Inflammatory macrophage (primary cell): ENCODE results near the gene GPBP1.
A peak's percentile ranks its signal among the peaks of the same experiment; 100 is the strongest.
"Not testable (repeated sequence)": the region's sequence is repeated elsewhere in the genome, so short reads cannot be mapped to it uniquely, and the experiment has no call there.

Experiments
- DNase-seq, 2 donors: peaks; one replicate each; pipeline ENCODE4 v3.0.0-alpha.2; 2020 to 2022

GPBP1 gene

DNA sequence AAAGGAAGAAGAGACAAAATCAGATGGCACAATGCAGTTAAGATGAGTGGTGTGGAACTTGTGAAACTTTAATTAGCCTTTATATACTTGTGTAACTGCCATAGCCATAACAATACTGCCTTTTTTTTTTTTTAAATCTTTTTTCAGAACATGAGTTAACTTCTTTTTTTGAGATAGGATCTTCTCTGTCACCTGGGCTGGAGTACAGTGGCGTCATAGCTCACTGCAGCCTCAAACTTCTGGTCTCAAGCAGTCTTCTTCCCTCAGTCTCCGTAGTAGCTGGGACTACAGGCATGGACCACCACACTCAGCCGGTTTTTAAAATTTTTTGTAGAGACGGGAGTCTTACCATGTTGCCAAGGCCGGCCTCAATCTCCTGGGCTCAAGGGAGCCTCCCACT, 37.2 kb downstream of the GPBP1 start:
- DNase-seq: no peak

- DNase-seq: peak; percentile 28 to 35
Observed at GRCh38 chr5:57215629-57216195, 41.9 kb downstream of the GPBP1 start.

GRCh38 chr5:57216714-57217113, 42.9 kb downstream of the GPBP1 start:
- DNase-seq: no peak

DNA sequence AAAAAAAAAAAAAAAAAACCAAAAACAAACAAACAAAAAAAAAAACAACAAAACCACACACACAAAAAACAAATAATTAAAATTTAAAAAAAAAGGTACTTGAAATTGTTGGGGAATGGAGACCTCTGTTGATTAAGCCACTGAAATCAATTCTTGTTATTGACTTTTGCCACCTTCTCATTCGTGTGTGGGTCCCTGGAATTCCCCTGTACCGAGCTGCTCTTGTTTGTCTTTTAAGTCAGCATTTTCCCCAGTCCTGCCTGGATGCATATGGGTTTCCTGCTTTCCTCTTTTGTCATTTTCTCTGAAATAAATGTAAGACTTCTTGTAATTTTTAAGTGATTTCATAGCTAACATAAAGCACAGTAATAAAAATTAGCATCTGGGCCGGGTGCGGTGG, 45.5 kb downstream of the GPBP1 start:
- no peak for DNase-seq

DNA sequence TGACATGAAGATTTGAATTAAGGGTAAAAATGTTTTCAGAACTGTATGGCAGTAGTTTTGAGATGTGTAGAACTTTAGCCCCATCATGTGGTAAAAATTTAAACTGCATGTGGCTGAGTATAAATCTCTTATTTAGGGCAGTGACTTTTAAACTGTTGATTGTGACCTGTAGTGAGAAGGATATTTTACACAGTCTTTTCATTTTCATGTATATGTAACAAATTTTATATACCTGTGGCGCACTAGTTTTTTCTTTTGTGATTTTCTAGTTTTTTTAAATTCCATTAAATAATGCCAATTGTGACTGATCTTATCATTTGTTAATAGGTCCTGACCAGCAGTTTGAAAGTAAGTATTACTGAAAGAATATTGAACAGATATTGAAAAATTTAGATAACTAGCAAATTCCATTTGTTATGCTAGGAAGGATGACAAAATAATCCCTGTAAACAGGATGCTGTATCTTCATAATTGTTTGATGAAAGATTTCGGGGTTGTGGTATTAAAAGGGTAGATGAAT, 47.2 kb downstream of the GPBP1 start:
- peak; percentile 59 to 78 for DNase-seq

- no peak for DNase-seq
Observed at GRCh38 chr5:57225553-57225952, 51.7 kb downstream of the GPBP1 start.

- no peak for DNase-seq
Observed at GRCh38 chr5:57229313-57229712, 55.5 kb downstream of the GPBP1 start.

DNA sequence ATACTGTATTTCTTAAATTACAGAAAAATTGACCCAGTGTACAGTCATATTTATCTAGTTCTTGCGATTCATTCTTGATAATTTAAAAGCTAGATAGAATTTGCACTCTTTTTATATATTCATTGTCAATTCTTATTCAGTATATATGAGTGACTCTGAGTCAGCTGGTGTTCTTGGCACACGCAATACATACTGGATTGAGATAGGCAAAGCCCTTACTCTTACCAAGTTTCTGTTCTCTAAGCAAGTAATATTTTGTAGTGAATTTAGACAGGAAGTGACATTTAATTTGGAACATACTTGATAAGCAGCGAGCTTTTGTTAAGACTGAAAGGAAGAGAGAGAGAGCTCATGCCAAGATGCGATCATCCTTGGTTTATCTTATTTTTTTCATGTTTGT, 57.7 kb downstream of the GPBP1 start:
- DNase-seq: no peak

DNA sequence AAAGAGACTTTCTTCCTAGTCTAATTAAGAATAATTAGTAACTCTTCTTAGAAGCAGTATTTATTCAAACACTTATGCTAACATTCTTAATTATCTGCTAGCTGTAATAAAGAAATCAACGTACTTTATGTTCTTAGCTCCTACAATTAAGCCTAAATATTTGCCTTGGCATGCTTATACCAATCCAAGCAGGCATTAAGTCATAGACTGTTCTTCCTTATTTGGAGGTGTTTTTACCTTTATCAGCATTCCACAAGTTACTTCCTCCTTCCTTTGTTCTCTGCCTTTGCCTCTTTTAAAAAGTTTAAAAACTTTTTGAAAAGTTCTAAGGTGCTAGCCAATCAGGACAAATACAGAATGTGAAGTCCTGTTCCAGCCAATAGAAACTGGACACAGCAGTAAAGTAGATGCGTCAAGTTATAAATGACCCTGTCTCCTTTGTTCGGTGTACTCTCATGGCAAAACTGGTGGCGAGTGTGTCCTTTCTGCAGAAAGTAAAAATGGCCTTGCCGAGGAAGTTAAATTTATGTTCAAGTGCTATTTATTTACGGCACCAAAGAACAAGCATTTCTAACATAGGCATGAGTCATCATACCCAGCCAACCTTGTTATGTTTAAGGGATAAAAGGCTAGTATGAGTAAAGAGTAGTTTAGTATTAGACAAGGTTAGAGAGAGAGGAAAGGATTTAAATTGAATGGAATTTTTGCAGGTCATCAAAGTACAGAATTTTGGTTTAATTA, 58.6 kb downstream of the GPBP1 start:
- no peak for DNase-seq

DNA sequence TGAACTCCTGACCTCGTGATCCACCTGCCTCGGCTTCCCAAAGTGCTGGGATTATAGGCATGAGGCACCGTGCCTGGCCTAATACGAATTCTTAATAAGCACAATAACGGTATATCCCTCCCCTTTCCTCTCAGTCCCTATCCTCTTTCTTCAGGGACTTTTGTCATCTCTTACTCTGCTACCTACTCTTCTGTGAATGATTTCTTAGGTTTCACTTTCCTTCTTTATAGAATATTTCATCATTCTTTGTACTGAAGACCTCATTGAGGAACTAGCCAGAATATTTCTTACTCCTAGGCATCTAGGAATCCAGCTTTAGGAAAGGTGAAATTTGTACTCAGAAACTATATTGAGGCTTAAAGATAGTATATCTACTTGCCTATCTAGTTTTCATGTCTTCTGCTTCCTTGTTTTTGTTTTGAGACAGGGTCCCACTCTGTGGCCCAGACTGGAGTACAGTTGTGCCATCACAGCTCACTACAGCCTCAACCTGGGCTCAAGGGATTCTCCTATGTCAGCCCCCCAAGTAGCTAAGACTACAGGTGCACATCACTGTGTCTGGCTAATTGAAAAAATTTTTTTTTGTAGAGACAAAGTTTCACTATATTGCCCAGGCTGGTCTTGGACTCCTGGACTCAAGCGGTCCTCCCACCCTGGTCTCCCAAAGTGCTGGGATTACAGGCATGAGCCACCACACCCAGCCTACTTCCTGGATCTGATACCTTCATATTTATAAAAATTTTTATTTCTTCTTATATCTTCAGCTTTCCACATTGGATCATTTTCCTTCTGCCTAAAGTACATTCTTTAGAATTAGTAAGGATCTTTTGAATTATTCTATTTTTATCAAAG, 69.7 kb downstream of the GPBP1 start:
- peak in 1 of 2 donors; percentile 46 for DNase-seq

GRCh38 chr5:57244331-57244730, 70.5 kb downstream of the GPBP1 start:
- DNase-seq: no peak

DNA sequence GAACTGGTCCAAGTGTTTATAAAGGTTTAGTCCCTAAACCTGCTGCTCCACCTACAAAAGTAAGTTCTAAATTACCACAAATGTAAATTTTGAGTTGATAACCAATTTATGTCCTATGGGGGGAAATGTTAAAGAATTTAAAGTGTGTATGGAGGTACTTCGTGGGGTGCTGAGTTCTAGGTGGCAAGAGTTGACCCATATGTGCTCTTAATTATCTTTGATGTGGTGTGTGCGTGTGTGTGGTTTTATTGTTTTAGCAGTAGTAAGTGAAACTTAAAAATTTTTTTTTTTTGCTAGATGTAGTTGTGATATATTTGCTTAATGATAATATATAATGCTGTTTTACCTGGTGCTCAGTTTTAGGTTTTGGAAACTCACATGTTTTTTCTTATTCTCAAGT, 72.6 kb downstream of the GPBP1 start:
- DNase-seq: no peak

GRCh38 chr5:57247765-57248164, 73.9 kb downstream of the GPBP1 start:
- DNase-seq: no peak

GRCh38 chr5:57249265-57249874, 75.5 kb downstream of the GPBP1 start:
- DNase-seq: no peak

- DNase-seq: no peak
Observed at GRCh38 chr5:57258052-57258451, 84.2 kb downstream of the GPBP1 start.

GRCh38 chr5:57258943-57259342, 85.1 kb downstream of the GPBP1 start:
- DNase-seq: no peak

GRCh38 chr5:57259704-57260103, 85.8 kb downstream of the GPBP1 start:
- DNase-seq: no peak

DNA sequence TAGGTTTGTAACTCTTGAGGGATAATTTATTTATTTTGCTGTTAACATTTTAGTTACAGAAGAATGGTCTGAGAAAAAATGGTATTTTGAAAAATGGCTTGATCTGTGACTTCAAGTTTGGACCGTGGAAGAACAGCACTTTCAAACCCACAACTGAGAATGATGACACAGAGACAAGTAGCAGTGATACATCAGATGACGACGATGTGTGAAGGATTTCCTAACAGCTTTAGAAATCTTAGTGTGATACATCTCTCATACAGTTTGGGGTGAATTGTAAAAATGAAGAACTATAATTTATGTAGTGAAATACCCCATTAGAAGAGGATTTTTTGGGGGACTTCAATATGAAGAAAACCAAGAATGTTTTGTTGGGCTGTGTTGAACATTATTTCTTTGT, 88.7 kb downstream of the GPBP1 start:
- peak in 1 of 2 donors; percentile 21 for DNase-seq

GRCh38 chr5:57267805-57268204, 93.9 kb downstream of the GPBP1 start:
- DNase-seq: no peak

- no peak for DNase-seq
Observed at GRCh38 chr5:57276353-57276752, 102.5 kb downstream of the GPBP1 start.

- DNase-seq: no peak
Observed at GRCh38 chr5:57277085-57277484, 103.2 kb downstream of the GPBP1 start.

- peak; percentile 11 to 37 for DNase-seq
Observed at GRCh38 chr5:57280853-57281252, 107.0 kb downstream of the GPBP1 start.

DNA sequence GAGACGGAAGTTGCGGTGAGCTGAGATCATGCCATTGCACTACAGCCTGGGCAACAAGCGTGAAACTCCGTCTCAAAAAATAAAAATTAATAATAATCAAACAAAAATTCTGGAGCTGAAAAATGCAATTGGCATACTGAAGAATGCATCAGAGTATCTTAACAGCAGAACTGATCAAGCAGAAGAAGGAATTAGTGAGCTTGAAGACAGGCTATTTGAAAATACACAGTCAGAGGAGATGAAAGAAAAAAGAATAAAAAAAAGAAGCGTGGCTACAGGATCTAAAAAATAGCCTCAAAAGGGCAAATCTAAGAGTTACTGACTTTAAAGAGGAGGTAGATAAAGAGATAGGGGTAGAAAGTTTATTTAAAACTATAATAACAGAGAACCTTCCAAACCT, 111.2 kb downstream of the GPBP1 start:
- DNase-seq: not testable (repeated sequence)
